Measurements from ENCODE around the gene ALDH4A1.

The ALDH4A1 gene

GRCh38 chr1:18940303-18941020, 38.1 kb upstream of the ALDH4A1 start:
- no peak for DNase-seq (ENCODE audit: low read depth, low spot score)
- no peak overlapping the region for H3K4me3 ChIP-seq (ENCODE audit: low read depth, low read length)
- POLR2A ChIA-PET: interaction anchor here (1.2 kb wide), 1 partner anchor 15 kb away, joined by 3 read pairs; no protein-coding TSS in a partner anchor
- CTCF ChIA-PET: interaction anchor here (0.6 to 2.8 kb wide), 6 partner anchors 11 to 156 kb away, joined by 3 to 10 read pairs (median 4); no protein-coding TSS in a partner anchor
- no peak for TF ChIP-seq CTCF (IDR thresholded peaks at IDR 0.05; ENCODE audit: insufficient read depth, low read length, missing control alignments)

- no peak for DNase-seq (ENCODE audit: low read depth, low spot score)
- ChIA-PET POLR2A (interaction anchor here (1.2 kb wide), 1 partner anchor 16 kb away, joined by 3 read pairs; no protein-coding TSS in a partner anchor), CTCF (interaction anchor here (1.6 to 3.1 kb wide), 5 partner anchors 27 to 157 kb away, joined by 4 to 24 read pairs (median 10); no protein-coding TSS in a partner anchor)
- no peak overlapping the region for H3K4me3 ChIP-seq (ENCODE audit: low read depth, low read length)
- TF ChIP-seq CTCF (IDR thresholded peaks at IDR 0.05; ENCODE audit: insufficient read depth, low read length, missing control alignments): no peak
These were observed 37.3 kb upstream of the ALDH4A1 start for GRCh38 chr1:18939398-18940302.

GRCh38 chr1:18938707-18939070, 36.3 kb upstream of the ALDH4A1 start:
- no peak for DNase-seq (ENCODE audit: low read depth, low spot score)

GRCh38 chr1:18938008-18938706, 35.8 kb upstream of the ALDH4A1 start:
- no peak for TF ChIP-seq CTCF (IDR thresholded peaks at IDR 0.05; ENCODE audit: insufficient read depth, low read length, missing control alignments)
- no peak overlapping the region for H3K4me3 ChIP-seq (ENCODE audit: low read depth, low read length)
- ChIA-PET POLR2A (interaction anchor here (1.2 kb wide), 1 partner anchor 11 kb away, joined by 3 read pairs; no protein-coding TSS in a partner anchor), CTCF (interaction anchor here (0.7 to 3.1 kb wide), 6 partner anchors 9 to 74 kb away, joined by 3 to 24 read pairs (median 3); no protein-coding TSS in a partner anchor)
- no peak for DNase-seq (ENCODE audit: low read depth, low spot score)

More at GRCh38 chr1:18938707-18939070, 36.3 kb upstream of the ALDH4A1 start:
- CTCF ChIA-PET: interaction anchor here (1.2 to 3.1 kb wide), 5 partner anchors 26 to 73 kb away, joined by 3 to 24 read pairs (median 3); no protein-coding TSS in a partner anchor
- POLR2A ChIA-PET: interaction anchor here (1.2 kb wide), 1 partner anchor 11 kb away, joined by 3 read pairs; no protein-coding TSS in a partner anchor
- no peak overlapping the region for H3K4me3 ChIP-seq (ENCODE audit: low read depth, low read length)
- TF ChIP-seq CTCF (IDR thresholded peaks at IDR 0.05; ENCODE audit: insufficient read depth, low read length, missing control alignments): no peak

GRCh38 chr1:18937539-18937938, 35.2 kb upstream of the ALDH4A1 start:
- H3K4me3 ChIP-seq (ENCODE audit: low read depth, low read length): no peak overlapping the region
- DNase-seq (ENCODE audit: low read depth, low spot score): no peak
- ChIA-PET POLR2A (interaction anchor here (1.2 kb wide), 1 partner anchor 12 kb away, joined by 3 read pairs; no protein-coding TSS in a partner anchor), CTCF (interaction anchor here (1.2 to 3.1 kb wide), 6 partner anchors 8 to 74 kb away, joined by 3 to 24 read pairs (median 4); no protein-coding TSS in a partner anchor)
- no peak for TF ChIP-seq CTCF (IDR thresholded peaks at IDR 0.05; ENCODE audit: insufficient read depth, low read length, missing control alignments)
